HG02759 (cell line): Measurements from ENCODE around the gene RAP1B.
"Not testable (repeated sequence)": the region's sequence is repeated elsewhere in the genome, so short reads cannot be mapped to it uniquely, and the experiment has no call there.

Experiments
- ATAC-seq: cut with Tn5 transposase; IDR thresholded peaks from one replicate; pipeline ENCODE4 v1.9.1; 2021; ENCODE audit warnings: mild to moderate bottlenecking, moderate library complexity; ENCODE audit not compliant: unreplicated experiment

The RAP1B gene

GRCh38 chr12:68632486-68632885 lies 21.8 kb downstream of the RAP1B start:
- ATAC-seq, result no peak

GRCh38 chr12:68633614-68634558 lies 23.2 kb downstream of the RAP1B start:
- peak; percentile 34 for ATAC-seq

GRCh38 chr12:68636268-68636667 lies 25.6 kb downstream of the RAP1B start:
- ATAC-seq, result no peak

GRCh38 chr12:68637439-68637838 lies 26.7 kb downstream of the RAP1B start:
- not testable (repeated sequence) for ATAC-seq

- no peak for ATAC-seq
These were observed 27.5 kb downstream of the RAP1B start for GRCh38 chr12:68638171-68638570.

GRCh38 chr12:68638721-68639395 lies 28.2 kb downstream of the RAP1B start:
- no peak for ATAC-seq

- no peak for ATAC-seq
These were observed 28.7 kb downstream of the RAP1B start for GRCh38 chr12:68639396-68639767.

- peak; percentile 89 for ATAC-seq
These were observed 30.4 kb downstream of the RAP1B start for GRCh38 chr12:68641138-68641537.

- no peak for ATAC-seq
These were observed 35.8 kb downstream of the RAP1B start for GRCh38 chr12:68646484-68646883.

GRCh38 chr12:68647507-68647906 lies 36.8 kb downstream of the RAP1B start:
- ATAC-seq, result no peak

- no peak for ATAC-seq
These were observed 37.5 kb downstream of the RAP1B start for GRCh38 chr12:68648179-68648578.

- ATAC-seq, result no peak
These were observed 54.4 kb downstream of the RAP1B start for GRCh38 chr12:68665016-68665569.

GRCh38 chr12:68667291-68667690 lies 56.6 kb downstream of the RAP1B start:
- no peak for ATAC-seq

GRCh38 chr12:68667896-68668295 lies 57.2 kb downstream of the RAP1B start:
- no peak for ATAC-seq

- ATAC-seq, result no peak
These were observed 60.5 kb downstream of the RAP1B start for GRCh38 chr12:68671179-68671578.

GRCh38 chr12:68673788-68674187 lies 63.1 kb downstream of the RAP1B start:
- no peak for ATAC-seq

- ATAC-seq, result no peak
These were observed 63.7 kb downstream of the RAP1B start for GRCh38 chr12:68674376-68674775.

GRCh38 chr12:68675101-68675842 lies 64.6 kb downstream of the RAP1B start:
- ATAC-seq, result no peak

- ATAC-seq, result not testable (repeated sequence)
These were observed 66.2 kb downstream of the RAP1B start for GRCh38 chr12:68676854-68677253.

GRCh38 chr12:68686262-68686594 lies 75.5 kb downstream of the RAP1B start:
- no peak for ATAC-seq
